Measurements from ENCODE around the gene MTA3.
"Not testable (repeated sequence)": the region's sequence is repeated elsewhere in the genome, so short reads cannot be mapped to it uniquely, and the experiment has no call there.

The MTA3 gene

DNA sequence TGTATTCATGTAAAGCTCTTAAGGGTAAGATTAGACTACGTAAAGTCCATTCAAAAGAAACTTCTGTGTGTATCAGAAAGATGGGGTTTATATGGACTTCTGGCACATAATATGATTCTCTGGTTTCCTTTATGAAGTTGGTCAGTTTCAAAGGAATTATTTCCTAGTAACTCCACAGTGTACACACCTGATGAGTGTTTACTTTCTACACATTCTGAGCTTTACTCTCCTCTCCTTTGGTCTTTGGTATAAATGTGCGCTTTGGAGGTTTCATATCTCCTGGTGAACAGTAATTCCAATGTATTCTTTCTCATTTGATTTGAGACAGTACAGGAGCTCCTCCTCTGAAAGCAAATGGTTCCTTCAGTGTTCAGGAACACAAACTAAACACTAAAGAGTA, 107.4 kb downstream of the MTA3 start:
- no peak for DNase-seq

DNA sequence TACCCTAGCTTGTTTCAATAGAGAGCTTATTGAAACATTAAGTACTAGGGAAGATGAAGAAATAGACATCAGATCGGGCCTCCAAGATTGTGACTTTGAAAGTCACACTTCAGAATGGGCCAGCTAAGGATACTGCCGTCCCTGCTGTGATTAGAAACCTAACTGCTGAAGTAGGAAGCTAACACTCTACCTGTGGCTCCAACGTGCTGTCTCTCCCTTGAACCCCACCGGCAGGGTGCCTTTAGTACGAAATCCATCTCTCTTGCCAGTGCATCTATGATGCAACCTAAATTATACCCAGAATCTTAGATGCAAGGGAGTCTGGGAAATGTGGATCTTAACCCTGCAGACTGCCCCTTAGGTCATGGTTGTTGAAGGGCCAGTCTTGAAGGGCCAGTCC, 116.9 kb downstream of the MTA3 start:
- no peak for DNase-seq

DNA sequence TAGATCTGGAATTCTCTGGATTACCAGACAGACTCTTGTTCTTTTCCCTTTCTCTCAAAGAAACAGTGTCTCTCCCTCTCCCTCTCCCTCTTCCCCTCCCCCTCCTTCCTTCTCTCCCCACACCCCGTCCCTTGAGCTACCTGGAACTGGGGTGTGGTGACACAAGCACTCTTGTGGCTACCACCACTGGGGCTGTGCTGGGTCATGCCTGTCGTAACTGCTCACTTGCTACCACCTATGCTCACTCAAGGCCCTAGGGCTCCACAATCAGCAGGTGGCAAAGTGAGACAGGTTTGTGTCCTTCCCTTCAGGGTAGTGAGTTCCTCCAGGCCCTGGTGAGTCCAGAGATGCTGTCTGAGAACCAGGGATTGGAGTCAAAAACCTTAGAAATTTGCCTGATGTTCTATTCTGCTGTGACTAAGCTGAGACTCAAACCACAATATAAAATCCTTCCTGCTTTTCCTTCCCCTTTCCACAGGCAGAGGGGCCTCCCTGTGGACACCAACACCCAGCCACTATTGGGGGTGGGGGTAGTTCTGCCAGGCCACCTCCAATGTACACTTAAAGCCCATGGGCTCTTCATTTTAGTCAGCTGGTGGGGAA, 124.7 kb downstream of the MTA3 start:
- no peak for DNase-seq

DNA sequence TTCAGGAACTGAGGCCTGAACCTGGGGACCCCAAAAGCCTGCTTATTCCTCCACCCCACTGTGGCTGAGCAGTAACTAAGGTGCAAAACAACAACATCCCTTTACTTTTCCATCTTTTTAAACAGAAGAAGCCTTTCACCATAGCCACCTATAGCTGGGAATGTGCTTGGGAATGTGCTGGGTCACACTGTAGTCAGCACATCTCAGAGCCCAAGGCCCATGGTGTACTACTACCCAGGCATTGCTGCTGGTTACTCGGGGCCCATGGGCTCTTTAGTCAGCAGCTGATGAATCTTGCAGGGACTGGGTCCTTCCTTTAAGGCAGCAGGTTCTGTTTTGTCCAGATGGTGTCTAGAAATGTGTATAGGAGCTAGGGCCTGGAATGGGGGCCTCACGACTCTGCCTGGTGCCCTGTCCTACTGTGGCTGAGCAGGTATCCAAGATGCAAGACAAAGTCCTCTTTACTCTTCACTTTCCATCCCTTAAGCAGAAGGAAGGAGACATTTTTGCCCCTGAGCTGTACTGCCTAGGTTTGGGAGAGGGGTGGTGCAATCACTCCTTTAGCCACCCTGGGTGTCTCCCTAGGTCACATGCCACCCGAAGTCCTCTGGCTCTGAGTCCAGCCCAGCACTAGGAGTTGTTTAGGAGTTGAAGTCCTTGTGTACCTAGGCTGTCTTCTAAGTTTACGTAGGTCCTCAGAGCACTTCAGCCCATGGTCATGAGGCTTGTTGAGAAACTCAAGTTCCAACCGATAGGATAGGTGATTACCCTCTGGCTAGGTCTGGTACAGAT, 125.5 kb downstream of the MTA3 start:
- no peak for DNase-seq

DNA sequence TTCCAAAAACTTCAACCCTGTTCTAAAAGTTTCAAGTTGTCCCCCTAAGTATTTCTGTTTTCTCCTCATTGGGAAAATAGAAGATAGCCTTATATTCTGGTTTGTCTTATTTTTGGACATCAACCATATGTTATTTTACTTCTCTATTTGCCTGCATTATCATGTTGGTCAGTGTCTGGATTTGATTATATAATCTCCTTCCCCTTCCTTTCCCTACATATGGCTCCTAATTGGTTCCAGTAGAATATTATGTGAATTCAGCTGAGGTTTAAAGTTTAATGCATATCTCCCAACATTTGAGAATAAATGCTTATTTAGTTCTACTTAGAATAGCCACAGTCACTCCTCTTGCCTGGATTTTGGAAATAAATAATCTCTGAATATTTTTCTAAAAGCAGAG, 128.6 kb downstream of the MTA3 start:
- DNase-seq, result no peak

DNA sequence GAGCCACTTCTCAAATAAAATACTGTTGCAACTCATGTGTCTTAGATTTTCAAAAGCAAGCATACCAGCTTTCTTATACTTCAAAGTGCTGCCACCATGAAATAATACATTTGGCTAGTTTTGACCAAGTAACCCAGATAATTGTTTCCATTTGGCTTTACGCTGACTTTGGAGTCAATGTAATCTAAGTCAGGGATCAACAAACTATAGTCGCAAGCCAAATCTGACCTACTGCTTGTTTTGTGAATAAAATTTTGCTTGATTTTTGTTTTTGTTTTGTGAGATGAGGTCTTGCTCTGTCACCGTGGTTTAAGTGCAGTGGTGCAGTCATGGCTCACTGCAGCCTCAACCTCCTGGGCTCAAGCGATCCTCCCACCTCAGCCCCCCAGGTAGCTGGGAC, 130.5 kb downstream of the MTA3 start:
- DNase-seq, result no peak

DNA sequence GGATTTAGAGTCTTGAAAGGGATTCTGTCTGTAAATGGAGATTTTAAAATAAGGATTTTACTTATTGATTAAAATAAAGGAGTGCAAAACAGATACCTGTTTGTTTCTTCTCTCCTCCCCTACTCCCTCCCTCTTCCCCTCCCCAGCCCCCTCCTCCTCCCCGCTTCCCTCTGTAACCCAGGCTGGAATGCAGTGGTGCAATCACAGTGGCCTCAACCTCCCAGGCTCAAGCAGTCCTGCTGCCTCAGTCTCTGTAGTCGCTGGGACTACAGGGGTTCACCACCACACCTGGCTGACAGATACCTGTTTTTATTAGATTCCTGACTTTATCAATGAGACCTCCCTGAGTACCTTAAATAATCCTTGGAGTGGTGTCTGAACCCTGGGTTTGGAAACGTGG, 138.4 kb downstream of the MTA3 start:
- no peak for DNase-seq

DNA sequence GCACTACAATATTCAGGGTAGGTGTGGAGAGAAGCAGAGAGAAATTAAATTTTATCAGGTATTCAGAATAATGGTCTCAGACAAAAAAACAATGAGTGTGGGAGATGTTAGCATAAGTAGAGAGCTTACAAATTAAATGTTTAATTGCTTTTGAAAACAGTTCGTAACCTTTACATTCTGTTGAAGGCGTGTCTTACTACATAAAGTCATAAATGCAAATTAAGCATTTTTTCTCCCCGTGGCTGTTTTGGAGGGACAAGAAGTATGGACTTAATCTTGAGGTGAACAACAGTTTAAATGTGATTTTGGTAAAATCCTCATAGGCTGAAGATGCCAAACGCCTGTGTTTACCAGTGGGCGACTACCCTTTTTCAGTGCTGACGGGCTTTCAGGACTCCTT, 139.7 kb downstream of the MTA3 start:
- no peak for DNase-seq

DNA sequence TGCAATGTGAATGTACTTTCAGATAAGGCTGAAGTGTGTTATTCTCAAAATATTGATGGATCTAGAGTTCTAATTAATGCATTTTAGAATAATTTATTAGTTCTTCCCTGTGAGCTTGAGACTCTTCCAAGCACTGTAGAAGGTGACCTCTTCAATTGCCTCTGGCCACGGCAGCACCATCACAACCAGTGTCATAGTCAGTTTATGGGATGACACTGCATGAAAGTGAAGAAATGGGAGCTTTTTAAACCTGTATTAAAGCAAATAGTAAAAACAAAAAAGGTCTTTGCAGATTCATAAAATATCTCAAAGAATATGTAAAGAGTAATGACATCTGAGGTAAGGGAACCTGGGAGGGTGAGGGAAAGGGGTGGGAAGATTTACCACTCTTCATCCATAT, 143.5 kb downstream of the MTA3 start:
- no peak for DNase-seq

DNA sequence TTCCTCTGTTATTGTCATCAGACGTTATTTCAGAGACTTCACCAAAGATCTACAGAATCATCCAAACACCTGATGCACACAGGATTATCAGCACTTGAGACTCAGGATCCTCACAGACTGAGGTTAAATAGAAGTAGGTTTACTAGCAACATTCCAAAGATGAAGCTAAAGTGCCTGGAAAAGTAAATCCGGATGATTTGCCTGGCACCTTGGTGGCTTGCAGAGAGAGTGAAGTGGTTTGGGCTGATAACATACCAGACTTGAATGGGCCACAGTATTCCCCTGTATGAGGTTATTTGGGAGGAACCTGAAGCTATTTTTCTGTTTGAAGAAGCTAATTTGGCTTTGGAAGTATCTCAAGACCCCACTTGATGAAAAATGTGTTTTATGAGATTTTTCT, 144.5 kb downstream of the MTA3 start:
- no peak for DNase-seq

DNA sequence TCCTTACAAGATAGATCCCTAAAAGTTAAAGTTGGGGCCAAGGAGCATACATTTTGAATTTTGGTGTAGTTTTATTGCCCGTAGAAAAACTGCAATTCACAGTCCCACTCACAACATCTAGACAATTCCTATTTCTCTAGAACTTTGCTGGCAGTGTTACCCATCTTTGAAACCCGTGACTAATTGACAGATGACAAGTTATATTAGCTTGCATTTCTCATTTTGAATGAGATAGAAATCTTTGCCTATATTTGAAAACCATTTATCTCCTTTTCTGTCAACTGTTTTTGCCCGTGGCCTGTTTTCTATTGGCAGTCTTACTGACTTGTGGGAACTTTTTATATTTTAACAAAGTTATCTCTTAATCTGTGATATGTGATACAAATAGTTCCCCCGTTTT, 145.5 kb downstream of the MTA3 start:
- DNase-seq, result no peak

DNA sequence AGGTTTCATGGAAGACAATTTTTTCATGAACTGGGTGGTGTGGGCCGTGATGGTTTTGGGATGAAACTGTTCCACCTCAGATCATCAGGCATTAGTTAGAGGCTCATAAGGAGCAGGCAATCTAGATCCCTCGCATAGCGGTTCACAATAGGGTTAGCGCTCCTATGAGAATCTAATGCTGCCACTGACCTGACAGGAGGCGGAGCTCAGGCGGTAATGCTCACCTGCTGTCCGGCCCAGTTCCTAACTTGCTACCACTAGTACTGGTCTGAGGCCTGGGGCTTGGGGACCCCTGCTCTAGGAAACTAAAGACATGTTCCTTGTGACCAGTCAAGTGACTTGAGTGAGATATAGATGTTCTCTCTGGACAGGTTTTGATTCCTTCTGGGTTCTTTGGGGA, 146.3 kb downstream of the MTA3 start:
- no peak for DNase-seq

DNA sequence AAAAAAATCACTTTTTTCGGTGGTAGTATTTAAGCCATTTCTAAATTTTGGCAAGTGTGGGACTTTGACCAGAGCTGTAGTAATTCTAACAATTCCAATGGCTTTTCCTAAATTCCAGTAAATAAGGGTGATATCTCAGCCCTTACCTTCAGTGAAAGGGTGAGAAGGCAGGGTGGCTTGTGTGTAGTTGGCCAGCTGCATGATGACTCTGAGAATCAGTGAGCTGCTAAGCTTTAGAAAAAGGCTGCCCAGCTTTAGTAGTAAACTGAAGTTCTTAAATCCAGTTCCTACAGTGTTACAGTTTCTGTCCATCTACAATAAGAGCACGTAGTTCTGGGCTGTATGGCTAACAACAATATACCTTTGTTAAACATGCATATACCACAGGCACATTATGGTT, 153.5 kb downstream of the MTA3 start:
- DNase-seq, result no peak

DNA sequence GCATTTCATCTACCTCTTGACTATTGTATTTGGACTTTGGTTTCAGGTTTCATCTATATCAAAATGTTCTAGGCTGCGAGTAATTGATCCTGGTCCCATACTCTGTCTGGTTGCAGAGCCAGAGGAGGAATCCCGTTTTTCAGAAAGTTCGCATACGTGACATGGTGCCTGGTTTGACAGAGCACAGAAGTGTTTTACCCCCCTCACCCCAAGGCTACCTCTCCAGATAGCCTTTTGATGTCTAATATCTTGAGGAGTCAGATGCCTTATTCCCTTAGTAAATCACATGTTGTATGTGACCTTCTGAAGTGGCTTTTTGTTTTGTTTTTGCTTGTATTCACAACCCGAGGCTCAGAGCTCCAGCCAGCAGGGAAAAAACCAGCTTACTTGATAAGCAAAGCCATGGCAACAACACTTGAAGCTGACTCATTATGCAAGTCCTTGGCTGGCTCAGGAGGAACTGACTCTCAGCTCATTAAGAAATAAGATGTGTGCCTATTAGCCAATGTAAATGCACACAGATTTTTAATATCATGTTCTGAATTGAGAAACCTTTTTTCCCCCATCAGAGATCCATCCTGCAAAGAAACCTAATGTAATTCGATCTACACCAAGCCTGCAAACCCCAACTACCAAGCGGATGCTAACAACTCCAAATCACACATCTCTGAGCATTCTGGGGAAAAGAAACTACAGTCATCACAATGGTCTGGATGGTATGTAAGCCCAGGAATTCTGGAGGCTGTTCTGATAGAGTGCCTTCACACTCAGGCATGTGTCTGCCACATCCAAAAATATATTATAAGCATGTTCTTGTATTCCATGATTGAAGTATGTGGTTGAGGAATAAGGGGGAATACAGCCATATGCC, 154.1 kb downstream of the MTA3 start:
- DNase-seq, result peak; percentile 37

DNA sequence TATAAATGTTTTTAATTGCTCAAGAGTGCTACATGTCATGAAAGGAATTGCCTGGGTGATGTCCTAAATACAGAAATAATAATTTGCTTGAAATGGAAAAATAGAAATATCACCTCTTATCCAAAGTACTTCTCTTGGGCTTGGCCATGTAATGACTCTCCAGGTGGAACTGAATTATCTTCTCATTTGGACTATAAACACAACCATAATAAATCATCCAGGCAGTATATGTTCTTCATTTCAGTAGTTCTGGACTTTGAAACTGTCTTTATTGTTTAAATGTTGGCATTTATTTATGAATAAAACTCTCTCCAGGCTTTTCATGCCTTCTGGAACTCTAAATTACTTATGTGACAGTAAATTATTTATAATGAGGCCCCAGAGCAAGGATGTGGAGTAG, 155.0 kb downstream of the MTA3 start:
- DNase-seq, result no peak

DNA sequence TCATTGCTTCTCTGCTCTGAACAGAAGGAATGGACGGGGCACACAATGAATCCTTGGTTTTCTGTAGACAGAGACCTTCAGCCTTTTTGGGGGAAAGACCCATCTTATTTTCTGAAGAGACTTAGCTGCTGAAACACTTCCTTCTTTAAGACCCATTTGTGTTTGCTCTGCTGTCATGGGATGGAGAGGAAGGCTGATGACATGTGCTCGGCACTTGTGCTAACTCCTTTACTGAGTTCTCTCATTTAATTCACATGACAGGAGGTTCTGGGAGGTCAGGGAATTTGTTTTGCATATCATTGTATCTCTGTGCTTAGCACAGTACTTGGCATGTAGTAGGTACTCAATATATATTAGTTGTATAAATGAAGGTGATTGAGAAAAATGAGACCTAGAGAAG, 156.5 kb downstream of the MTA3 start:
- no peak for DNase-seq

DNA sequence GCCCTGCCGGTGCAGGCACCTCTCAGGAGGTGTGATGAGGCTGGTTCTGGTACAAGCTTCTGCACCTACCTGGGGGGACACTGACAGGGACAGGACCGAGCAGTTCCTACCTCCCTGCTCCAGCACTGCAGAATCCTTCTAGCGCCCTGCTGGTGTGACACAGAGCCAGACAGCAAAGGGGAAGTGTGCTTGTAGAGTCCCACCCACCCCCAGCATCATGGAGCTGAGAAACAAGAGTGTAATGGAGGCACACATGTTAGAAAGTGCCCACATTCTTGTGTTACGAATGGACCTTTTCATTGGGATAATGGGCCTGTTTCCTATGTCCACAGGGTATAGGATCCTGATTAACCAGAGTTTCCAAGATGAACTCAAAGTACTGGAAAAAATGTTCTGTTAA, 157.2 kb downstream of the MTA3 start:
- no peak for DNase-seq

DNA sequence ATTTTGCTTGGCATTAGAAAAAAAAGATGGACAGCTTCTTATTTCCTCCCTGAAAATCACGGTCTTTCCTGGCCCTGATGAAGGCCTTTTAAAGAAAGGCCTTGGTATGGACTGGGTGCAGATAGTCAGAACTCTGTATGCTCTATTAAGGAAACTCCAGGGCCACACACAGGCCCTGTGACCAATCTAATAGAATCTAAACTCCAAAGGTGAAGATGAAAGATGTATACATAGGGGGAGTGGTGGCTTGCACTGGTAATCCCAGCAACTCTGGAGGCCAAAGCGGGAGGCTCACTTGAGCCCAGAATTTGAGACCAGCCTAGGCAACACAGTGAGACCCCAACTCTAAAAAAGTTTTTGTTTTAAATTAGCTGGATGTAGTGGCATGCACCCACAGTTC, 158.2 kb downstream of the MTA3 start:
- DNase-seq, result no peak

DNA sequence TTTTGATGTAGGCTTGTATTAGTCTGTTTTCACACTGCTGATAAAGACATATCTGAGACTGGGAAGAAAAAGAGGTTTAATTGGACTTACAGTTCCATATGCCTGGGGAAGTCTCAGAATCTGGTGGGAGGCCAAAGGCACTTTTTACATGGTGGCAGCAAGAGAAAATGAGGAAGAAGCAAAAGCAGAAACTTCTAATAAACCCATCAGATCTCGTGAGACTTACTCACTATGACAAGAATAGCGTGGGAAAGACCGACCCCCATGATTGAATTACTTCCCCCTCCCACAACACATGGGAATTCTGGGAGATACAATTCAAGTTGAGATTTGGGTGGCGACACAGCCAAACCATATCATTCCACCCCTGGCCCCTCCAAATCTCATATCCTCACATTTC, 162.9 kb downstream of the MTA3 start:
- not testable (repeated sequence) for DNase-seq

DNA sequence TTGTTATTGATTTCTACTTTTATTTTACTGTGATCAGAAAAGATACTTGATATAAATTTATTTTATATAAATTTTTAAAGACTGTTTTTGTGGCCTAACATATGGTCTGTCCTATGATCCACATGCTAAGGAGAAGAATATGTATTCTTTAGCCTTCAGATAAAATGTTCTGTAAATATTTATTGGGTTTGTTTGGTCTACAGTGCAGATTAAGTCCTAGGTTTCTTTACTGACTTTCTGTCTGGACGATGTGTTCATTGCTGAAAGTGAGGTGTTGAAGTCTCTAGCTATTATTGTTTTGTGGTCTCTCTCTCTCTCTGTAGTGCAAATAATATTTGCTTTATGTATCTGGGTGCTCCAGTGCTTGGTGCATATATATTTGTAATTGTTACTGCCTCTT, 165.4 kb downstream of the MTA3 start:
- DNase-seq, result no peak

DNA sequence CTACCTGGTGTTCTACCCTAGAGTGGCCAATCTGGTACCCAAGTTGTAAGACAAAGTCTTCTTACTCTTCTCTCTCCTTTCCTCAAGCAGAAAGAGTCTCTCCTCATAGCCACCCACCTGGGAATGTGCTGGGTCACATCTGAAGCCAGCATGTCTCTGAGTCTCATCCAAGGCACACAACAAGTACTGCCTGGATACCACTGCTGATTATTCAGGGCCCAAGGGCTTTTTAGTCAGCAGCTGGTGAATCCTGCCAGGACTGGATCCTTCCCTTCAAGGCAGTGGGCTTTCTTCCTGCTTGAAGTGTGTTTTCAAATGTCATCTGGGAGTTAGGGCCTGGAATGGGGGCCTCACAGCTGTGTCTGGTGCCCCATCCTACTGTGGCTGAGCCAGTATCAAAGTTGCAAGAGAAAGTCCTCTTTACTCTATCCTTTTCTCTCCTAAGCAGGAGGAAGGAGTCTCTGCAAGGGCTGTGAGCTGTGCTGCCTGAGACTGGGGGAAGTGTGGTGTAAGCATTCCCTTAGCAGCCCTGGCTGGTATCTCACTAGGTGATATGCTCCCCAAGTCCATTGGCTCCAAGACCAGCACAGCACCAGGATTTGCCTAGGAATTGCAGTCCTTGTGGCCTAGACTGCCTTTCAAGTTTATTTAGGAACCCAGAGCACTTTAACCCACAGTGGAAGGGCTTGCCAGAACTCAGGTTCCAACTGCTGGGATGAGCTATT, 168.3 kb downstream of the MTA3 start:
- DNase-seq, result no peak

DNA sequence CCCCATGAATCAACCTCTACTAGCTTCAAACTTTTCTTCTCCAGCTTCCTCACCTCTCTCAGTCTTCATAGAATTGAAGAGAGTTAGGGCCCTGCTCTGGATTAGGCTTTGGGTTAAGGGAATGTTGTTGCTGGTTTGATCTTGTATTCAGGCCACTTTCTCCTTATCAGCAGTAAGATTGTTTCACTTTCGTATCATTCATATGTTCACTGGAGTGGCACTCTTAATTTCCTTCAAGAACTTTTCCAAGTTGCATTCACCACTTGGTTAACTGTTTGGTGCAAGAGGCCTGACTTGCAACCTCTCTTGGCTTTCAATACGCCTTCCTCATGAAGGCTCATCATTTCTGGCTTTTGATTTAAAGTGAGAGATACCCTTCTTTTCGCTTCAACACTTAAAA, 172.7 kb downstream of the MTA3 start:
- DNase-seq, result no peak
